TTC549 (cell line): ENCODE data around the gene ALG3.
A peak's percentile ranks its signal among the peaks of the same experiment; 100 is the strongest.

Source experiments
- FAIRE-seq: peaks from 2 replicates; lab custom pipeline; 2012; peaks lifted over from hg19 to GRCh38; lab: Jason Lieb, UNC

The ALG3 gene

DNA sequence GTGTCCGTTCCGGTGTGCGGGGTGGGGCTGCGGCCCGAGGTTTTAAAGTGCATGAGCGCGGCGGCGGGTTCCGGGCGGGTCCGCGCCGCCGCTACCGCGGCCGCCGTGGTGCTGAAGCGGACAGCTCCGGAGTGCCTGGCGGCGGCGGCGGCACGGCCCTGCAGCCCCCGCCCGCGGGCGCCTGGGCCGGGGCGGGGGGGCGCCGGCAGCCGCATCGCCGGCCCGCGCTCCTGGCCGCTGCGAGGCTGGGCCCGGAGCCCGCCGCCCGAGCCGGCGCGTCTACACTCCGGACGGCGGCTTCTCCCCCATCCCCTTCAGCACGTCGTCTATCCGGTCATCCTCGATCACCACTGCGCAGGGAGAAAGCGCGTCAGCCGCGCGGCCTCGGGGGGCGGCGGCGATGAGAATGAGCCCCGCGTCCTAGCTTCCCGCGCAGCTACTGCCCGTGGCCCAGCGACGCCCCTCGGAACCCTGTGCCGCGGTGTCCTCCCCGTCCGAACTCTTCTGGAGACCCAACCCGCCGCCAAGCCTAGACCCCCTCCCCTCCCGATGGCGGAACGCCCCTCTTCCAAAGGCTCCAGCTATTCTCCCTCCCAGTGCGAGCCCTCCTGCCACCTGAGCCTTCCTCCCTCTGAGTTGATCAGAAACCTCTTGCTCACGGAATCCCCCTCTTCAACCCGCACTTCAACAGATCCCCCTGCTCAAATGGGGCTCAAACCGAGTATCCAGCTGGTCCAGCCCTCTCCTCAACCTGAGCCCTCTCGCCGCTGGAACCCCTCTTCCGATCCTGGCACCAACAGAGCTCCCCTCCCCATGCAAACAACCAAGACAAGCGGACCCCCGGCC lies 11.3 kb upstream of the ALG3 start:
- FAIRE-seq: no peak

DNA sequence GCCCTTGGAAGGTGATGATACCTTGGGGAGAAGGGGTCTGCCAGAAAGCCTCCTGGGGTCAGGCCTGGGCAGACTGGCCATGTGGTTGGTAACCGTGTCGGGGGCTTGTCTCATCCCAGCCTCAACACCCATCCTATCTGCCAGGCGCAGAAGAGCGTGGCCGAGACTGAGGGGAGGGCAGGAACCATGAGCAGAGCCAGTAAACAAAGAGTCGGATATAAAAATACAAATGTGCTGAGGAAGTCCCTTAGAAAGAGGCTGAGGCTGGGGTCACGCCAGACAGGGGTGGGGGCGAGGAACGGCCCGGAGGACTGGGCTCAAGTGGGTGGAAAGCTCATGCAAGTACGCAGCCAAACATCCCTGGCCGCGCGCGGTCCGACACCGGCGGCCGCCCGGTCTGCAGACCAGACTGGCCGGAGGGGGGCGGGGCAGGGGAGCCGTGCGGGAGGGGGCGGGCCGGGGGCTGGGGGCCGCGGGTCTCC lies 10.7 kb upstream of the ALG3 start:
- FAIRE-seq: no peak

DNA sequence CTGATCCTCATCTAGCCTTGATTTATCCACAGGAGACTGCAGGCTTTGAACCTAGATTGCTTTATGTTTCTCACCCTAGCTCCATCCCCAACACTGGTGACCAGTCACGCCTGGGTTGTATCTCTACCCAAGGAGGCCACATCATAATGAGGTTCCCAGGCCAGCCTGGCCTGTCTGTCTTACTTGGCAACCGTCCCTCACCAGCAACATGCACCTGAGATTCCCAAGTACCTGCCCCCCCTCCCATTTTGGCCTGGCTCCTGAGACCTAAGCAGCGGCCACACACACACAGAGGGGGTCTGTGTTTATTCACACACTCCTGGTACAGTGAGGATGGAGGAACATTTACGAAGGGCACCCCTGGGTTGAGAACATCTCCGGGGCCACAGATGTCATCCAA lies 10.2 kb upstream of the ALG3 start:
- FAIRE-seq: no peak

DNA sequence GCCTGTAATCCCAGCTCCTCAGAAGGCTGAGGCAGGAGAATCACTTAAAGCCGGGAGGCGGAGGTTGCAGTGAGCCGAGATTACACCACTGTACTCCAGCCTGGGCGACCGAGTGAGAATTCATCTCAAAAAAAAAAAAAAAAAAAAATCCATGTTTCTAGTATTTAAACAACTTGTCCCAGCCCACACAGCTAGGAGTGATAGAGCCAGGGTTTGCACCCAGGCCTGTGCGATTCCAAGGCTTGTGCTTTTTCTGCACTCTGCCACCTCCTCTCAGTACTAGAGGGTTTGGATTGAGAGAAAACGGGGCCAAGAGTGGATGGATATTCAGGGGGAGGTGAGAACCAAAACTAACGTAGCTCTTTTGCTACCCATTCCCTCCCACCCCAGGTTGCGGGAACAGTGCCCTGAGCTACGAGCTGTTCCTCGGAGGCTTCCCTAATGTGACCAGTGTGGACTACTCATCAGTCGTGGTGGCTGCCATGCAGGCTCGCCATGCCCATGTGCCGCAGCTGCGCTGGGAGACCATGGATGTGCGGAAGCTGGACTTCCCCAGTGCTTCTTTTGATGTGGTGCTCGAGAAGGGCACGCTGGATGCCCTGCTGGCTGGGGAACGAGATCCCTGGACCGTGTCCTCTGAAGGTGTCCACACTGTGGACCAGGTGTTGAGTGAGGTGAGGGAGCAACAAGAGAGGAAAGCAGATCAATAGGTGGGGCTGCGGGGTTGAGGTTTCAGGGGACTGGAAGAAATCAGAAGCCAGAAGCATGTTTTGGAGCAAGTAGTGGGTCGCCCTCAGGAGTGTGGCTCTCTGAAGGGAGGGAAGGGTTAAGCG lies 8.5 kb upstream of the ALG3 start:
- FAIRE-seq: no peak

DNA sequence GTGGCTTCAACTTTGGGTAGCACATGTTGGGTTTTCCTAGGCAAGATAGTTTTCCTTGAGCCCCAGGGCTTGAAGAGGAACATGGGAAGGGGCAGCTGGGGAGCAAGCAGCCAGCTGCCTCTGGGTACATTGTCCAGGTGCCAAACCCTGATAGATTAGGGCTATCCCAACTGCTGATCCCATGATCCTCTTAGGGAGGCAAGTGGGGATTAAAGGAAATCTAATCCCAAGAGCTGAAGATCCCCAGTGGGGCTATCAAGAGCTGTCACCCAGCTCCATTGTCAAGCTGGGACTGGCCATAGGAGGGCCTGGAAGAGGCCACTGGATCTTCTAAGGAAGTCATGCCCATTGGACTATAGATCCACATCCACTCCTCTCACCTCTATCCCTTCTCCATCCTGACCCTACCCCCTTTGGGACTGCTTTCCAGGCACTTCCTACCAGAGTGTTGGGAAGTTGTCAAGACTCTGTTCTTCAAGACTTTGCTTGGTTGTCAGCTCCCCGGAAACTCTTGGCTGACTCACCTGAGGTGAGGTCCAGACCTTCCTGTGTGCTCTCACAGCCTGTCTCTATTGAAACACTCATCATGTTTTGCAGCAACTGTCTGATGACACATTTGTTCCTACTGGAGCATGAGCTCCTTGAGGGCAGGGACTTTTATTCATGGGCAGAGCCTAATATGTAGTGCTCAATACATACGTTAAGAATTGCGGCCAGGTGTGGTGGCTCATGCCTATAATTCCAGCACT lies 6.7 kb upstream of the ALG3 start:
- no peak for FAIRE-seq

DNA sequence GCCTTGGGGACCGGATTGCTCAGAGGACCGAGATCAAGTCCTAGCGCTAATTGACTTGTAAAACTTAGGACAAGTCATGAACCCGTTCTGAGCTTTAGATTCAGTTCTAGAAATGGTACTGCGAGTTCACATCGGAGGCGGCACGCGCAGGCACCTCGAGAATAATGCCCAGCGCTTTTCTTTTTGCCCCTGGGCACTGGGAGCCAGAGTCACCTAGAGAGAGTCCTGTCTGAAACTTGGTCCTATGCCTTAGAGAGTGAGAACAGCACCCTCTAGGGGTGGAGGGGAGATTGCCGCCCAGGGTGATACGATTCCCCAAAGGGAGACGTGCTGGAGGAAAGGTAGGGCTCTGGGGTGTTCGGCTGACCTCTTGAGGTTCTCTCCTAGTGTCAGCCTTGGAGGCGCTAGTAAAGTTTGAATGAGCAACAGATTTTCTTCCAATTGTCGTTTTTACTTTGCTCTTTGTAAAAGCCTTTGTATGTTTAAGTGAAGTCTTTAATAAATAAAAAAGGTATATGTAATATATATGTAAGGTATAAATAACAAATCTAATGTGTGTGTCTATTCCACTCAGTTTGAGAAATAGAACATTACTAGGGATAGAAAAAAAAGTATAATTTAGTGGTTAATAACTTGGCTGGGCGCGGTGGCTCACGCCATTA lies 1.5 kb upstream of the ALG3 start:
- no peak for FAIRE-seq

DNA sequence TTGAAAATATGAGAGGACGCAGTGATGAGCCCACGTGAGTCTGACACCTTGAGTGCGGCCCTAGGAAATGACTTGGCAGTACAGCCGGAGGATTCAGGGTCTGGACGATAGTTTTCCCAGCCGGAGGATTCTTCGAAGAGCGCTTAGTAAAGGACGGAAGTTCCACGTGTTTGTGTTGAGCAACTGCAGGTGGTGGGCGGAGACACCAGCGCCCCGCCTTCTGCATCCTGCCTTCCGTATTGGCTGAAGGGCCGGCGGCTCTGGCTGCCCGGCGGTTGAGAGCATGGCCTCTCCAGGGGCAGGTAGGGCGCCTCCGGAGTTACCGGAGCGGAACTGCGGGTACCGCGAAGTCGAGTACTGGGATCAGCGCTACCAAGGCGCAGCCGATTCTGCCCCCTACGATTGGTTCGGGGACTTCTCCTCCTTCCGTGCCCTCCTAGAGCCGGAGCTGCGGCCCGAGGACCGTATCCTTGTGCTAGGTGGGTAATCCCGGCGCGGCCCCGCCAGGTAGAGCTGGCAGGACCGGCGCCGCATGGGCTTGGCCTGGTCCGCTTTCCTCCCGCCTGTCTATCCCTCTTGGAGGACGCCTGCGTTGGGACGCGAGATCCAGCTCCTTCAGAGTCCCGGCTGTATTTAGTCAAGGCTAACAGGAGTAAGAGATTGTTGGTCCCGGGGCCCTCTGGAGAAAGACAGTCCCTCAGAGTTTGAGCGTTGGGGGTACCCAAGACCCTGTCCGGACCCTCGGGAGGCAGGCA lies 827 bp upstream of the ALG3 start, which contains the start of gene EEF1AKMT4:
TSS of gene EEF1AKMT4 (plus strand) at position 261 of the 755 bp plus-strand sequence. CDS start at position 284, 23 bp downstream.
- peak; percentile 58 for FAIRE-seq

DNA sequence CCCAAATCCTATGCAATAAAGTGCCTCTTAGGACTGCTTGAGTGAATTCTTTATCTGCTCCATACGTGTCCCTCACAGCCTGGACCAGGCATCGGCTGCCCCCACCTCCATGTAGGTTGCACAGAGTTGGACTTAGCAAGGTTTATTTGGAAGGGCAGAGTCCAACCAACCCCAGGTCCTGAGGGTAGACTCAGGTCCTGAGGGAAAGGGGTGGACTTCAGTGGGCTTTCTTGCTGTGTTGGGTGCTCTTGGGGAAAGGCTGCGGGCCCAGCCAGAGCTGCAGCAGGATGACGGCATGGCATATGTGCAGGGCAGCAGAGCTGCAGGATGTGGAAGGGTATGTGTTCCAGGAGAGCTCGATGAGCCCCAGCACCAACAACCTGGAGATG lies 6.5 kb downstream of the ALG3 start:
- FAIRE-seq: no peak

DNA sequence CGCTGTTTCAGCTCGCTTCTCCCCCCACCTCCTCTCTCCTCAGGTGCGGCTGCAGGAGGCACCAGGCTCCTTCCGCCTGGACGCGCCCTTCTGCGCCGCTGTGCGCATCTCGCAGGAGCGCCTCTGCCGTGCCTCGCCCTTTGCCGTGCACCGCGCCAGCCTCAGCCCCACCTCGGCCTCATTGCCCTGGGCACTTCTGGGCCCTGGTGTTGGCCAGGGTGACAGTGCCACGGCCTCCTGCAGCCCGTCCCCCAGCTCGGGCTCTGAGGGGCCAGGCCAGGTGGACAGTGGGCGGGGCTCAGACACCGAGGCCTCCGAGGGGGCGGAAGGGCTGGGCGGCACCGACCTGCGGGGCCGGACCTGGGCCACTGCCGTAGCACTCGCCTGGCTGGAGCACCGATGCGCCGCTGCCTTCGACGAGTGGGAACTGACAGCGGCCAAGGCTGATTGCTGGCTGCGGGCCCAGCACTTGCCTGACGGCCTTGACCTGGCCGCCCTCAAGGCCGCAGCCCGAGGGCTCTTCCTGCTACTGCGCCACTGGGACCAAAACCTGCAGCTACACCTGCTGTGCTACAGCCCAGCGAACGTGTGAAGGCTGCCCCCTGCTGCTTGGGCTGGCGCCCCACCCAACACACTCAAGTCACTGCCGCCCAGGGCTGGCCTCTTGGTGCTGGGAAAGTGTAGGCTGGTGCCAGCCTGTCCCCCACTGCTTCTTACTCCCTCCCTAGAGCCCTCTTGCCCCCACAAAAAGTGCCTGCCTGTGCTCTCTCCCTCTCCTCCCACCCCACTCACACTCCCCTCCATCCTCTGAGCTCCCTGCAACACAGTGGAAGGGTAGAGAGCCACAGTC lies 7.1 kb downstream of the ALG3 start:
- no peak for FAIRE-seq

DNA sequence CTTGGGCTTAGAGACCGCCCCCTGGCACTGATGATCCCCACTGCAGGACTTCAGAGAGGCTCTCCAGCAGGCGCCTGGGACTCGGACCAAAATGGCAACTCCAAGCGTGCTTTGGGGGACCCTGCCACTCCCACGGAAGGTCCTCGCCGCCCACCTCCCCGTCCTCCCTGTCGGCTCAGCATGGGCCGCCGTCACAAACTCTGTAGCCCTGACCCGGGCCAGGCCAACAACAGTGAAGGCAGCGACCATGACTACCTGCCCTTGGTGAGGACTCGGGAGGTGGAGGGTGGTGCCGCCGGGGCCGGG lies 7.7 kb downstream of the ALG3 start:
- no peak for FAIRE-seq

DNA sequence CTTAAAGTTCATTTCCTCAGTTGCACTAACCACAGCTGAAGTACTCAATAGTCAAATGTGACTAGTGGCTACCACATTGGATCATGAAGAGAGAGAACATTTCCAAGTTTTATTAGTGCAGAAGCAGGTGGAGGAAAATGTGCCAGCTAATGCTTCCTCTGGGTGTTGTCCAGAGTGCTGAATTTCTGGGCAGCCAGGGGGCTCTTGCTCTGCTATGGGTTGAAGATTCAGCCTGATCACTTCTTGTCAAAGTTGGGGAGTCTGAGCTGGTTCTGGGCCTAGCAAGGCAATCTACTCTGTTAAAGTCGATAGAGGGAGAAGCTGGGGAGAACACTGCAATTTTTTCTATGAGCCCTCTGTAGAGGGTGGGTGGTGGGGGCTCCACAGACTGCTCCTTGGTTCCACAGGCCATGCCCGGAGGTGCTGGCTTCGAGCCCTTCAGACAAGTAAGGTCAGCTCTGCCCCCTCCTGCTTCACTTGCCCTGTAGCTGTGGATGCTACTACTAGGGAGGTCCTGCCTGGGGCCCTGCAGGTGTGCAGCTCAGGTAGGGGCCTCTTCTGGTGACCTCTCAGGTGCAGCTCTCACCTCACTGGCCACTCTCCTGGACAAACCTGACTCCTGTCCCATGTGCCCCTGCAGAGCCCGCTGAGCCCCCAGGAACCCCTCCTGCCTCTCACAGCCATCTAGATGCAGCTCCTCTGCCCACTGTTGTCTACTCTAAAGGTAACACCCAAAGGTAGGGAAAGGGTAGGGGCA lies 8.2 kb downstream of the ALG3 start:
- FAIRE-seq: no peak

DNA sequence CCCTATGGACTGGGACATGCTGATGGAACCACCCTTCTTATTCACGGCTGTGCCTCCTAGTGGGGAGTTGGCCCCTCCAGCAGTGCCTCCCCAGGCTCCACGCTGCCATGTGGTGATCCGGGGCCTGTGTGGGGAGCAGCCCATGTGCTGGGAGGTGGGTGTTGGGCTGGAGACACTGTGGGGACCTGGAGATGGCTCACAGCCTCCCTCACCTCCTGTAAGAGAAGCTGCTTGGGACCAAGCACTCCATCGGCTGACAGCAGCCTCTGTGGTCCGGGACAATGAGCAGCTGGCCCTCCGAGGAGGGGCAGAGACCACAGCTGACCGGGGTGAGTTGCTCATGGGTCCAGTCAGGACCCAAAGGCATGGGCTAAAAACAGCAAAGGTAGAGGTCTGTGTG lies 9.1 kb downstream of the ALG3 start:
- no peak for FAIRE-seq

DNA sequence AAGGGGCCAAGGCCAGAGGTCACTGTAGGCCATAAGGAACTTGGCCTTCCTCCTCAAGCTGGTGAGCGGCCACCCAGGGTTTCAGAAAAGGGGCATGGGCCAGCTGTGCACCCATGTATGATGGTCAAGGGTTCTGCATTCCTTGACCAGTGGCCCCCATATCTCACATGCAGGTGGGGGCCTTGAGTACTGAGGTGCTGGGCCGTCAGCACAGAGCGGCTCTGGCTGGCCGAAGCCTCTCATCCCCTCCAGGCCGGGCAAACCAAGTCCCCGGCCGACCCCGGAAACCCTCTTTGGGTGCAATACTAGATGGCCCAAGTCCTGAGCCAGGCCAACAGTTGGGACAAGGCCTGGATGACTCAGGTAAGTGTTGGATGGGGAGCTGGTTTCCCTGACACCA lies 9.5 kb downstream of the ALG3 start:
- no peak for FAIRE-seq

DNA sequence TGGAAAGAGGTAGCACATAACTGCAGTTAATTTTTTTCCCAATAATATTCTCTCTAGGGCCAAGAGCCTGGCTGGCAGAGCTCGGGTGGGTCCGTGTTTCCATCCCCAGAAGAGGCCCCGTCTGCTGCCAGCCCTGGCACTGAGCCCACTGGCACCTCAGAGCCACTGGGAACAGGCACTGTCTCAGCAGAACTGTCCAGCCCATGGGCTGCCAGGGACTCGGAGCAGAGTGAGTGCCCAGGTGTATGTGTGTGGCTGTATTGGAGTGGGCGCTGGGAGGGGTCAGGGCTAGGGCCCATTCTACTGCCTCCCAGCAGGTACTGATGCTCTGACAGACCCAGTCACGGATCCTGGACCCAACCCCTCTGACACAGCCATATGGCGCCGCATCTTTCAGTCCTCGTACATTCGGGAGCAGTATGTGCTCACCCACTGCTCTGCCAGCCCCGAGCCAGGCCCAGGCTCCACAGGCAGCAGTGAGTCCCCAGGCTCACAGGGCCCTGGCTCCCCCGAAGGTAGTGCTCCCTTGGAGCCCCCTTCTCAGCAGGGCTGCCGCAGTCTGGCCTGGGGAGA lies 10.4 kb downstream of the ALG3 start:
- no peak for FAIRE-seq

DNA sequence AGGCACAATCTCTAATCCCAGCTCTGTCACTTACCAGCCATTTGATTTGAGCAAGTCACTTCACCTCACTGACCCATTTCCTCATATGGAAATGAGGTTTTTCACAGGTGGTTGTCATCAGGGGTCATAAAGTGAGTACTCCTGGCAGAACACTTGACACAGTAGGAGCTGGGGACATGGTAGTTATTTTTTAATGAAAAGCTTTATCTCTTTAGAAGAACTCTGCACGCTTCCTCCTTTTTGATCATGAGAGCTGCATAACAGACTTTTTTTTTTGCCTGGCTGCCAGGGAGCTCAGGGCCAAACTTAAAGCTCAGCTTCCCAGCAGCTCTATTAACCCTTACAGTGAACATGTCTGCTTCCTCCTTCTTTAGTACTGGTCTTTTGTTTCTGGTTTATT lies 11.0 kb downstream of the ALG3 start:
- FAIRE-seq: no peak

DNA sequence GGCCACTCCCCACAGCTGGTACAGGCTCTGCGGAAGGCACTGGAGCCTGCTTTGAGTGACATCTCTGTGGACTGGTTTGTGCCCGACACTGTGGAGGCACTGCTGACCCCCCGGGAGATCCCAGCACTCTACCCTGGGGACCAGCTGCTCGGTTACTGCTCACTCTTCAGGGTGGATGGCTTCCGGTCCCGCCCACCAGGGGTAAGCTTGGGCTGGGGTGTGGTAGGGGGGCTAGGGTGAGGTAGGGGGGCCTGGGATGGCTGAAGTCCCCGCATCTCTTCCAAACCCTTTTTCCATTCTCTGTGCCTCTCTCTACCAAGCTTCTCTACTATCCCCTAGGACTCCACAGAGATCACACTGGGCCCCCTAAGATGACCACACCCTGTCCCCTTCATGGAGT lies 11.6 kb downstream of the ALG3 start:
- FAIRE-seq: no peak

DNA sequence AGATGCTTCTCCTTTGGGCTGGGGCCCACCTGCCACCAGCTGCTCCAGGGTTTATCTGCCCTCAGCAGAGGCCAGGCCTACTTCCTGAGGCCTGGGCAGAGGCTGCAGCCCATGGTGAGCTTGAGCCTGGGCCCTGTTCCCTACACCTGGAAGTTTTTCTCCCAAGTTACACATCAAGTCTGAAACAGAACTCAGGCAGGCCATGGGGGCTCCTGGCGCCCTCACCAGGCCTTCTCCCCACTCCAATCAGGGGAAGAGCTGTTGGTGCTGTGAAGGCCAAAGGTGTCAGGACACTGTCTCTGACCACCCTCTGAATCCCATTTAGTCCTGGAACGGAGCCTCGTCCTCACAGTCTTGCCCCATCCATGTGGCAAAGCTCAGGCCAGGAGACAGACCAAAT lies 12.1 kb downstream of the ALG3 start:
- no peak for FAIRE-seq

DNA sequence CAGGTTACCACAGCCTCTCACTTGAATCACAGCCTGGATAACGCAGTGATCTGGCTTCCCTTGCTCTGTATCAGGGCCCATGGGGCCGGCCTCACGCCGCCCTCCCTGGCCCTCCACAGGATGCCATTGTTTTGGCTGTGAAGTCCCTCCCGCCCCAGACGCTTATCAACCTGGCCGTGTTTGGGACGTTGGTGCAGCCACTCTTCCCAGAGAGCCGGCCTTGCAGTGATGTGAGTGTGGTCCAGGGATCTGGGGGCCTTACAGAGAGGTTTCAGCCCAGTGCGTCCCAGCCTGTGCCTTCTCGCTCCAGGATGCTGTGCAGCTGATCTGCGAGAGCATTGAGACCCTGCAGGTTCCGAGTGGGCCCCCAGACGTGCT lies 12.7 kb downstream of the ALG3 start:
- no peak for FAIRE-seq

DNA sequence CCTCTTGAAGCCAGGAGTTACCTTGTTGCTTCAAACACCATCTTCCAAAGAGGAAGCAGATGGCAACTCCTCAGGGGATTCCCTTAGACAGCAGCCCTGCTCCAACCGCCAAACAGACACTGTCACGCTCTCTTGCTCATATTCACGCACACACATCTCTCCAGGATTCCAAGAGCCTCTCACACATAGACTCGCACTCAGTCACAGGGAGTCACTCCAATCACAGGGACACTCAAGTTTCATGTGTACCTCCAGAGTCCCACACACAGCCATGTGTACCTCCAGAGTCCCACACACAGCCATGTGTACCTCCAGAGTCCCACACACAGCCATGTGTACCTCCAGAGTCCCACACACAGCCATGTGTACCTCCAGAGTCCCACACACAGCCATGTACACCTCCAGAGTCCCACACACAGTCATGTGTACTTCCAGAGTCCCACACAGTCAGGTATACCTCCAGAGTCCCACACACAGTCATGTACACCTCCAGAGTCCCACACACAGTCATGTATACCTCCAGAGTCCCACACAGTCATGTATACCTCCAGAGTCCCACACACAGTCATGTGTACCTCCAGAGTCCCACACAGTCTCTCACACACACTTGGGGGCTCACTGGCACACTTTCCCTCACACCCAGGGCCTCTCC lies 13.3 kb downstream of the ALG3 start:
- FAIRE-seq: no peak
